GM18873 (cell line): Measurements from ENCODE around the gene NPAS3.

Experiments used
- ATAC-seq: cut with Tn5 transposase; IDR thresholded peaks from one replicate; pipeline ENCODE4 v1.9.1; 2021; ENCODE audit warnings: mild to moderate bottlenecking, moderate library complexity, moderate number of reproducible peaks; ENCODE audit not compliant: unreplicated experiment, low FRiP score

NPAS3 gene

GRCh38 chr14:33527023-33527634 lies 588.5 kb downstream of the NPAS3 start:
- no peak for ATAC-seq

- no peak for ATAC-seq
These were observed 590.0 kb downstream of the NPAS3 start for GRCh38 chr14:33528655-33529054.

DNA sequence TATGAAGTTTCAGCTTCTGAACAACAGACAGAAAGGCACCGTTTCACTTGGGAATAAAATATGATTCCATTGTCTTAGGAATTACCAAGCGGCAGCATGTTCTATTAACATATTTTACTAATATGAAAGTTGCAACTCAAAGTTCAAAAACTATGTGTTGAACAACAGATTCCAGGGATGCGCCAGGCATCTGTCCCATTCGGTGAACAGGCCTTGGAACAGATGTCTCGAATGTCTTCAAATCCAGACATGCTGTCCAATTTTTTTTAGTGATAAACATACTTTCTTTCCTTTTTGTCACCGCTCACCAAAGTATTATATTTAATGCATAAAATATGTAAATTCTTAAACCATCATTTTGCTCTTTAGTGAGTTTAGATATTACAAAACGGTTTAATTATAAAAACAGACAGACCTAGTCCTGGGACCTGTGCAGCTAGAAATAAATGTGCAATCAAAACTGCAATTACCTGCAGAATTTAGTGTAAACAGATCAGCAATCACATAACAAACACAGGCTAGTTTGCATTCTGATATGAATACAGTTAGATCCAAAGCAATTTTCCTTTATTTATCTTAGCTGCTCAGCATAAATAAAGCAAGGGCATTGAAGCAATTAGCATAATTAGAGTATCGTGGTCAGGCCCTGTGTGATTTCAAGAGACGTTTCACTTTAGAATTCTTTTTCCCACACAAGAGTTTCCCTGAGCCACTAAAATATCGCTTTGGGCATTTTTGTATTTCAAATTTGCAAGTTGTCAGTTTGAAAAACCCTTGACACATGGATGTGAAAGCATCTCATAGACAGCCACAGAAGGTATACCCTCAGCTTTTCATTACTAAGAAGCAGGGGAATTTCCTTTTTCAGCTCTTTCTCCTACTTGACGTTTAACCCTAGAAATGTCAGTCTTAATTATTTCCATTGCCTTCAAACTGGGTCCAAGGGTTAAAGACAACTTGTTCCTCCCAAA lies 591.4 kb downstream of the NPAS3 start:
- no peak for ATAC-seq

- ATAC-seq: no peak
These were observed 593.9 kb downstream of the NPAS3 start for GRCh38 chr14:33532553-33532952.

DNA sequence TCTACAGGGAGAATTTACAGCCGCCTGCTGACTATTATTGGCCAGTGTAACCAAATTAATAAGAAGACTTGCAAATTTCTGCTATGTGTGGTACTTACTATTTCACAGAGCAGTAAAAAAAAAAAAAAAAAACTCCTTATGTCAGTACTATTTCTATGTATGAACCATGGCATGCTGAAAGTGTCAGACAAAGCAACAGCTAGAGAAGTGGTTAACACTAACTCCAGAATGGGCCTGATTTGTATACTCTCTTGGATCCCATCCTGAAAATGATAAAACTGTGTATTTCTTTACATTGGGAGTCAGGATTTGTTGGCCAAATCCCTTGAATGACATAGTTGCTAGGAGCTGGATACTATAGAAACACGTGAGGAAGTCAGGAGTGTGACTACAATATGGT lies 595.4 kb downstream of the NPAS3 start:
- ATAC-seq: no peak

DNA sequence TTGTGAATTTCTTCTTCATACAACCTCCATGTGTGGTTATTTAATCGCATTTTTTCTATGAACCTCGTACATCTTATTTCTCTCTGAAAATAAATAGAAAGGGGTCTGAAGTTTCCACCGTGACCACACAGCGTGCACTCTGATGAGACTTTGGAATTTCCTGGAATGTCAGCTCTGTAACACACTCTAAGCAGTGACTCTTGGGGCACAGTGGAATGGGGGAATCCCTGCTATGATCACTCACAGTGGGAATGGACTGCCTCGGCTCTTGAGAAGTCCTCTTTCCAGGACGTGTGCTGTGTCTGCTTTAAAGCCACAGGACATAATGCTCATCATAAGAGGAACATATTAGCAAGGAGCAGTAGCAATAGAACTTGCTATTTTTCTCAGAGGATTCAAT lies 596.0 kb downstream of the NPAS3 start:
- no peak for ATAC-seq

GRCh38 chr14:33539918-33540357 lies 601.3 kb downstream of the NPAS3 start:
- ATAC-seq: no peak

- no peak for ATAC-seq
These were observed 602.5 kb downstream of the NPAS3 start for GRCh38 chr14:33541171-33541570.

GRCh38 chr14:33542338-33543287 lies 603.9 kb downstream of the NPAS3 start:
- ATAC-seq: no peak

GRCh38 chr14:33545696-33546095 lies 607.0 kb downstream of the NPAS3 start:
- no peak for ATAC-seq

- no peak for ATAC-seq
These were observed 609.9 kb downstream of the NPAS3 start for GRCh38 chr14:33548606-33549005.

- ATAC-seq: no peak
These were observed 613.3 kb downstream of the NPAS3 start for GRCh38 chr14:33551963-33552362.

- no peak for ATAC-seq
These were observed 615.1 kb downstream of the NPAS3 start for GRCh38 chr14:33553706-33554278.

DNA sequence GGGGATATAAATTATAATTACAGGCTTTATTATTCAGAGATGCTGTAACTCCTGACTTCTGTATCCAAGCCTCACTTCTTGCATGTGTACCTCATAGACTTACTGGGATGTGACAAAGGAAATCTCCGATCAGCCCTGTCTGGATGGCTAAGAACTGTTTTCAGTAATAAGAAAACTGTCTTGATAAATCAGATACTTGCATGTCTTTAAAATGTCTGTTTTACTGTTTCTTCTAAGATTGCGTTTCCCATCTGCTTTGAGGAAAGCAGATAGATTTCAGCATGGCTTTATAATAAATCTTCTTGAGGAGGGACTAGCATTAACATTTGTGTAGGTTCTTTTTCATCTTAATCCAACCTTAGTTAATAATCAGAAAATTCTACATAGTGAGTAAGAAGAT lies 616.3 kb downstream of the NPAS3 start:
- no peak for ATAC-seq

GRCh38 chr14:33555710-33556350 lies 617.2 kb downstream of the NPAS3 start:
- ATAC-seq: no peak

GRCh38 chr14:33556382-33557121 lies 617.9 kb downstream of the NPAS3 start:
- no peak for ATAC-seq

- ATAC-seq: no peak
These were observed 622.2 kb downstream of the NPAS3 start for GRCh38 chr14:33560718-33561431.

GRCh38 chr14:33561488-33562175 lies 623.0 kb downstream of the NPAS3 start:
- no peak for ATAC-seq
